ENCODE results near the gene MRPL23.
A peak's percentile ranks its signal among the peaks of the same experiment; 100 is the strongest.

Gene MRPL23

DNA sequence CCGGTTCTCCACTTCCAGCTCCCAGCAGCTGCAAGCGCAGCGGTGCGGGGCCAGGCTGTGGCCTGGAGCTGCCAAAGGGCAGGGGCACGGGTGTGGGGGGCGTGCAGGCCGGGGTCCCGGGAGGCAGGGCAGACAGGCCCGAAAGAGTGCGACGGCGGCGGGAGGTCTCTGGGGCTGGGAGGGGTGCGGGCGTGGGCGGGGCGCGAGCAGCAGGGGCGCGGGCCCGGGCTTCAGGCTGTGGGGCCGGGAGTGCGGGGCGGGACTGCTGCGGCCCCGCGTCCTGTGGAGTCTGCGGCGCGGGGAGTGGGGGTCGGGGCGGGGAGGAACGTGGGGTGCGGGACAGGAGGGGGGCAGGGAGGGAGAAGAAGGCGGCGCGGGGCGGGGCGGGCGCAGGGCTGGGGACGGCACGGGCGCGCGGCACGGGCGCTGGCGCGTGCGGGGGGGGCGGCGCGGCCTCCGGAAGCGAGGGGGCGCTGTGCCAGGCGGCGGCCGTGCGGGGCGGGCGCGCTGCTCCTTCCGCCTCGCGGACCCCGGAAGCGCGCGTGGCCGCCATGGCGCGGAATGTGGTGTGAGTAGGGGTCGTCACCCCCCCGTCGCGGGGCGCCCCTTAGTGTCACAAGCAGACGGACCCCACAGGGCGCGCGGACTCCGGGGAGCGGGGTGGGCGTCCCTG lies at the start of gene MRPL23:
MRPL23 (plus strand) TSS at position 521 of the 673 bp plus-strand sequence; CDS start at position 552, 31 bp downstream.
- peak; percentile 34 for DNase-seq

DNA sequence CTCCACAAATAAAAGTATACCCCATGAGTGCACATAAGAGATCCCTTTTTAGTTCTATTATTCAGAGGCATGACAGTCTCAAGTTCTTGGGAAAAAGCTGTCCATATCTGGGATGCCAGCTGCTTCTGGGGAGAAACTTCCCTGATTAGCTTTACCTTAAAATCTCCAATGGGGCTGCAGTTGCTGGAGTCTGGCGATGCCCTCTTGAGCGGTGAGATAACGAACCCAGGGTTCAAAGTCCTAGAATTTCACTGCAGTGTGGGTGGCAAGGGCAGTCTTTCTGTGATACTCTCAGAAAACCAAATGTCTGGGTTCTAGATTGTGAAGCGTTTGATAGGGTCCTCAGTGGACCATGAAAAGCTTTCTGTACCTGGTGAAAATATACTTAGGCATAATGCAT lies 48.0 kb upstream of the MRPL23 start:
- no peak for DNase-seq

DNA sequence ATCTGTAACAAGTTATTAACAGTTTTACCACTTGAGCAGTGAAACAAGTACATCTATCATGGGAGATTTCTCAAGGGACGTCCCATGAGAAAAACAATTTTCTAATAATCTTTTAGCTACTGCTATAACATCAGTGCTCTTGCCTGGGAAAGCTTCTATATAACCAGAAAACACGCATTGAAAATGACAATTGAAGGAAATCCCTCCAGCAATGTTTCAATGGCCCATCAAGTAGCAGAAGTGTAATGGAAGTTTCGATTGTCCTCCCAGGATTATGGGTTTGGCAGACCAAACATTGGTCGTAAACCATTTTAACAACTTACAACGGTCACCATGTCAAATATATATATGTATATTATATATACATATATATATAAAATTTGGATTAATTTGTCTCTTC lies 47.4 kb upstream of the MRPL23 start:
- no peak for DNase-seq

DNA sequence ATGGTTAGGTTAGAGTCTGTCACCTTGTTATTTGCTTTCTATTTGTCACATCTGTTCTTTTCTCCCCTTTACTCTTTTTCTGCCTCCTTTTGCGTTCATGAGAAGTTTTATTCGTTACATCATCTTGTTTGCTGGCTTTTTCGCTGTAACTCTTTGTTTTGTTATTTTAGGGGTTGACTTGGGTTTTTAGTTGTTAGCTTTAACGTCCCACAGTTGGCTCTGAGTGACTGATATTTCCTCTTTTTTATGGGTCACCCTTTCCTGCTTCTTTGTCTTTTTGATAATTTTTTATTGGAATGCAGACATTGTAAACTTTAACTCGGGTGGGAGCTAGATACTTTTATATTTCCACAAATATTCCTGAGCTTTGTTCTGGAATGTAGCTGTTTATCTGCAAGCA lies 41.0 kb upstream of the MRPL23 start:
- no peak for DNase-seq

DNA sequence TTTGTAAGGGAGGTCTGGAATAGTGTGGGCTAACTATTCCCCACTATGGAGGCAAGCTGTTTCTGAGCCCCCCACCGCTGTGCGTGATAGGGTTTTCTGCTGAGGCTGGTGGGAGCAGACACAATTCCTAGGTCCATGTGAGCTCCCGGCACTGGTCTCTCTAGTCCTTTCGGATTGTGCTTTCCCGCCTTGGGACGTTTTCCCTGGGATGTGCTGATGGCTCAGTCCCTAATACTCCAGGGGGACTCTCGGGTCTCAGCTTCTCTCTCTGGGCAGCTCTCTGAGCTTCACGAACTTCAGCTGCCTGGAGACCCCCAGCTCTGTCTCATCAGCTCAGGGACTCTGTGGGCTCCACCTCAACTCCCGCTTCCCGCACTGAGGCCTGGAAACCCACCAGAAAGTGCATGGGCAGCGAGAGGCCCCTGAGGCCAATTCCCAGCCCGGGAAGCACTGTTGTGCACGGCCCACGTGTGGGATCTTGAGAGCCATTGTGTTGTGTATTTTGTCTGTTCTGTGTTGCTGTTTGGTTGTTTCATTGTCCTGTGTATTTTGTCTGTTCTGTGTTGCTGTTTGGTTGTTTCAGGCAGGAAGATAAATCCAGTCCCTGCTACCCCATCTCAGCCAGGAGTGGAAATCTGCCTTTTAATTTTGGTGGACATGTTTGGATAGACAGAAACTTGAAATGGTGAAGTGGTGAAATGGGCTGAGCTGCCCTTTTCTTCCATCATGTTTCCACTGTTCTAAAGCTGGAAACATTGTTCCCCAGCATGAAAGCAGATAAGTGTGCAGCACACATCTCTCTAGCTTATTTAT lies 40.3 kb upstream of the MRPL23 start:
- DNase-seq, result no peak

DNA sequence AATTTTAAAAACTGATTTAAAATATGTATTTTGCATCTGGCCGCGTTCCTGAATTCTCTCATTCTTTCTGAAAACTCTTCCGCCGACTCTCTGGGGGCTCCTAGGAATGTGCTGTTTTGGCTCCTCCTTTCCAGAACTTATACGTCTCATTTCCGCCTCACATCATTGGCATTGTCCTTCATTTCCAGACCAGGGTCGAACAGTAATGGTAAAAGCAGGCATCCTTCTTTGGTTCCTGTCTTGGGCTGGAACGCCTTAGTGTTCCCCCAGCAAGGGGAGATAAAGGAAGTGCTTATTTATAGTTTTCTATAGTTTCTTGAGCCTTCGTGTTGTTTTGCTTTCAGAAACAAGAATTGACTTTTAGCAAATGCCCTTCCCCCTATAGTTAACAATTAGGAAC lies 38.5 kb upstream of the MRPL23 start:
- DNase-seq, result no peak

DNA sequence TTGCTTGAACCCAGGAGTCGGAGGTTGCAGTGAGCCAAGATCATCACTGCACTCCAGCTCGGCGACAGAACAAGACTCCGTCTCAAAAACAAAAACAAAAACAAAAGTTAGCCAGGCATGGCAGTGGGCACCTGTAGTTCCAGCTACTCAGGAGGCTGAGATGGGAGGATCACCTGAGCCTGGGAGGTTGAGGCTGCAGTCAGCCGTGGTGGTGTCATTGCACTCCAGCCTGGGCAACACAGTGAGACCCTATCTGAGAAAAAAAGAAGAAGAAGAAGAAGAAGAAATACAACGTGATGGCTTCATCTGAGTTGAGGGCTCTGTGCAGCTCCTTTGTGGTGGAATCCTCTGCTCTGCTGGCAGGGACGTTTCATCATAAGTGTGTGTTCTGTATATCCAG lies 37.6 kb upstream of the MRPL23 start:
- no peak for DNase-seq

DNA sequence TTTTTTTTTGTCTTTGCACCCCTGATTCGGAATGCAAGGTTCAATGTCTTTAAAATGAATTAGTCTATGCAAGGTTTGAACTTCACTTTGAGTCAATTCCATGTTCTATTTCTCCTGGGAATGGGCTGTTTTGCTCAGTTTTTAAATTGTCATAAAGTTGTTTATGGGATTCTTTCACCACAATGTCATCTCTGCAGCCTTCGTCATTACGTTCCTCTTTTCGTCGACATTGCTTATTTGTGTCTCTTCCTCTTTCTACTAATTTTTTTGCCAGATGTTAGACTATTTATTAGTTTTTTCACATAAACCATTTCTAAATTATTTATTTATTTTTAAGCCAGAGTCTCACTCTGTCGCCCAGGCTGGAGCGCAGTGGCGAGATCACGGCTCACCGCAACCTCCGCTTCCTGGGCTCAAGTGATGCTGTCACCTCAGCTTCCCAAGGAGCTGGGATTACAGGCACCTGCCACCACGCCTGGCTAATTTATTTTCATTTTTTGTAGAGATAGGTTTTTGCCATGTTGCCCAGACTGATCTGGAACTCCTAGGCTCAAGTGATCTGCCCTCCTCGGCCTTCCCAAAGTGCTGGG lies 34.7 kb upstream of the MRPL23 start:
- no peak for DNase-seq

DNA sequence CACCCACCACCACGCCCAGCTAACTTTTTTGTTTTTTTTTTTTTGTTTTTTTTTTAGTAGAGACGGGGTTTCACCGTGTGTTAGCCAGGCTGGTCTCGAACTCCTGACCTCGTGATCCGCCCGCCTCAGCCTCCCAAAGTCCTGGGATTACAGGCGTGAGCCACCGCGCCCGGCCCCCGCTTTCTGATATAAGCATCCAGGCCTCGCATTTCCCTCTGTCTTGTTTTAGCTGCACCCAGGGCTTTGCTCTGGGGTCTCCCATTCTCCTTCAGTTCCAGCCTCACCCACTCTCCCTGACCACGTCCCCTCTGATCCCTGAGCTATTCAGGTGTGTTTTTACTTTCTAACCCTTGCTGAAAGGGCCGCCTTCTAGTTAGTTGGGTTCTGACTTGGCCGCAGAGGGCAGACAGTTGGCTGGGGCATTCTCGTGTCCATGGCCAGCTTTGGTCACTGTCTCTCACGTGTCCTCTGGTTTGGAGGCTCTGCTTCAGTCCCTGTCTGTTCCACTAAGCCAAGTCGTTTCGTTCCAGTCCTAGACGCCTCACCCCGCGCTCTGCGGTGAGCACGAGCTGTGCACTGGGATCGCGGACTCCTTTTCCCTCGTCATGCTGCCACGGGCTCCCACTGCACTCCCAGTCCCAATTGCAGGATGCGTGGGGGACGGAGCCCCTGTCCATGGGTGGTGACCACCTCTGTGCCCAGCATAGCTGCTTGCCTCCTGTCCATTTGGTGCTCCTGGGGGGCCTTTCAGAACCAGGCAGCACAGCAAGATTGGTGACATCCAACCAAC lies 33.7 kb upstream of the MRPL23 start:
- no peak for DNase-seq

DNA sequence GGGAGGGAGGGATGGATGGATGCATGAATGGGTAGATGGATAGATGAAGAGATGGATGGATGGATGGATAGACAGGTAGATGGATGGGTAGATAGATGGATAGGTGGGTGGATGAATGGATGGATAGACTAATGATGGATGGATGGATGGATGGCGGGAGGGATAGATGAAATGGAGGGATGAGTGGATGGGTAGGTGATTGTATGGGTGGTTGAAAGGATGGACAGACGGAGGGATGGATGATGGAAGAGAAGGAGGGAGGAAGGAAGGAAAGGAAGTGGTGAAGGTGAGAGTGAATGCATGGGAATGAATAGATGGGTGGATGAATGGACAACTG lies 31.4 kb upstream of the MRPL23 start:
- DNase-seq, result no peak

DNA sequence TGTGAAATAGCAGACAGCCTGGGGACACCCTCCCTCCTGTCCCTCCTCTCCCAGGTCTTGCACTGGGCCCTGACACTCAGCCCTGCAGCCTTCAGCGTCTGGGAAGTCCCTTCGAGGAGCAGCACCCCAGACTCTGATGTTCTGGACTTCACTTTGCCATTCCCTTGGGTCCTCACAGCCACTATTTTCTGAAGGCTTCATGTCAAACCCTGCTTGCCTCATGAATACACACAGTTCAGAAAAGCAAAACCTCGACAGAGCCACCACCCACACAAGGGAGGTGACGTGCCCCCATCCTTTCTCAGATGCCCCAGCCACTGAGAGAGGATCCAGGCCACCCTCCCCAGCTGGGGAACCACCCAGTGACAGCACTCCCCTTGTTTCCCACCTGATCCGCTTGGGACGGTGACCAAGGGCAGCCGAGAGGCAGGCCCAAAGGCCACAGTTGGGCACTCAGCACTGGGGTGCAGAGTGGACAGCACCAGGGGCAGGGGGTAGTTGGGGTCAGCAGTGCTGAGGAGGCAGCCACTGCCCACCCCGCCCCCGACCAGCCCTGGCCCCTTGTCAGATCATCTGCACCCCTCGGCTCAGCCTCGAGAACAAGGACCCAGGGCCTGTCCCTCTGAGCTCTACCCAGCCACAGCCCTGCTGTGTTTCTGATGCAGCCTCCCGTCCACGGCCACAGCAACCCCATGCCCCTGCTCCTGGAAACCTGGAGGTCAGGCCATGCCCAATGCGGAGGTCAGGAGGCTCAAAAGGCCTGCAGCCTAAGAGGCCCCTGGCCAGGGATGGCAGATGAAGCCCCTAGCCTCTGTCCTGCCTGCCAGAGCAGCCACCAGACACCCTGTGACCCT lies 30.8 kb upstream of the MRPL23 start:
- peak; percentile 9 for DNase-seq

DNA sequence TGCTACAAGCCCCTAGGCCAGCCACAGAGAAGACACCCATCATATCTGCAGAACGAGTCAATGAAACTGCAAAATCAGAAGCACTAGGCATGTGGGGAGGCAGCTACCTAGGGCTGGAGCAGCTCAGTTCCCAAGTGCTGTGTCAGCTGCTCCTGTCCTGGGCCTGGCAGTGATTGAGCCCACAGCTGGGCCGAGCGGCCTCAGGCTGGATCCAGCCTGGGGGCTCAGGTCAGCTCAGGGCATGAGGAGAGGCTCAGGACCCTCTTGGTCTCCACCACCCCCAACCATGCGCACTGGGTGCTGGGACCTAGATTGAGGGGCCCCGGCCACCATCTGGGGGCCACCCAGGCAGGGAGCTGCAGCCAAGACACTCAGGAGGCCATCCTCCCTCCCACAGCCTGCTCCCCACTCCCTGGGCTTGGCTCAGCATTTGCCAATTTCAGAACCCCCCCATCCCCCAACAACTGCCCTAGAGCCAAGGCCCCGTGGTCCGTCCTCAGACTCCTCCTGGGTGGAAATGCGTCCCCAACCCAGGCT lies 30.1 kb upstream of the MRPL23 start:
- DNase-seq, result no peak

DNA sequence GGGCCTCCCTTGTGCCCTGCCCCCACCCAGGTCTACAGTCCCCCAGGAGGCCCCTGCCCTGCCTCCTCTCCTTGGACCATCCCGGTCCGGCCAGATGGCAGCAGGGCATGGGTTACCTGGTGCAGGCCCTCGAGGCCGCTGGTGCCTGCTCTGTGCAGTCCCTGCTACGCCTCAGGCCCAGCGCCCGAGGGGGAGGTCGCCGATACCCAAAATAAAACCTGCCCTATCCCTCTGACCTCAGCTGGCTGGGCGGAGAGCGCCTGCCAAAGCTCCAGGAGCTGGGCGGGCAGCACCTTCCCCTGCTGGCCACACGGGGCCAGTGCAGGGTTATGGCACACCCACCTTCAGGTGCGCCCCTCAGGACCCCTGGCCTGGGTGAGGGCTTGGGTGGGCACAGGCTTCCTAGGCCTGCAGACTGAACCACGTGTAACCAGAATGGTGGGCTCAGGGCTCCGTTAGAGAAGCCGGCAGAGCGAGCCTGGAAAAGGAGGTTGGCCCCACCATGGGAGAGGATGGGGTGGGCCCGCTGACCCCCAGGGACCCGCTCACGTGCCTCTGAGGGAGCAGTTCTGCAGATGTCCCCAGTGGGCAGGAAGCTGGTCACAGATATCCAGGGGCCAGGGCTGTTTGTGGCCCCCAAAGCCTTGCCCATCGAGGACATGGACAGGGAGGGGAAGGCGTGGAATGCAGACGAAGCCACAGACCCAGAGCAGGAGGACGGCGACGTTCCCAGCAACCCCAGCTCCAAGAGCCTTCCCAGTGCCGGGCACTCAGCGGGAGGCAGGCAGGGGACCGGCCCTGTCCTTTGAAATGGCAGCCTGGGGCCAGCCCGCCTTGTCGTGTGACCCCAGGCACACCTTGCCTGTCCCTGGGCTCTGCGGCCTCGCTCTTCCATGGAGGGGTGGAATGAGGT lies 29.4 kb upstream of the MRPL23 start:
- DNase-seq, result no peak

DNA sequence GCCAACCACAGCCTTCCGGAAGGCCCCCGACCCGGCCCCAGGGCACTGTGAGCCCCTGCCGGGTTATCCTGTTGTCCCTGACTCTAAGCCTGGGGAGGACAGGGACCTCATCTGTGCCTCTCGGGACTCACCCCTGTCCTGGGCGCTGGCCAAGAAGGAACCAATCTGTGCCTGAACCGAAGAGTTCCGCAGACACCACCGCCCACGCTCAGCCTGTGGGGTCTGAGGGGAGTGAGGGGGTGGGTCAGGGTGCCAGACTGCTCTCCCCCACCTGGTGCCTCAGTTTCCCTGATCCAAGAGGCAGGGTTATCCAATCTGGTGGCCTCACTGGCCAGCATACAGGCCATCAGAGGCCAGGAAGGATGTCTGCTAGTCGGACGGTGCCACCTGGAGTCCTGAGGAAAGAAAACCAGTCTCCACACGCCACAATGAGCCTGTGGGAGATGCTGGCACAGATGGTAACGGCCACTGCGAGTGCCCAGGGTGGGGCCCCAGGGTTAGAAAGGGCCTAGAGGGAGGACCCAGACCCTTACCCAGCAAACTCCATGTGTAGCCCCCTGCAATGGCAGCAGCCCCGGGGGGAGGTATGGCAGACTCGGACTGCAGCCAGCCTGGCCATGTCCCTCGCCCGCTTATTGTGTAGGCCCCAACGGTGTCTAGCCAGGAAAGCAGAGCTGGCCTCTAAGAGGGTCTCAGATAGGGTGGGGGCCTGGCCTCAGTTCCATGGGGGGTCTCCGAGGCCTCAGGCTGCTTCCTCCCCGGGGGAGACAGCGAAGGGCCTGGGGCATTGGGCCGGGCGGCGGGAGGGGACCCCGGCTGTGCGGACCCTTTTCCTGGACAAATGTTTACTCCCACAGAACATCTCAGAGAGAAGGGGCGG lies 28.5 kb upstream of the MRPL23 start:
- no peak for DNase-seq

DNA sequence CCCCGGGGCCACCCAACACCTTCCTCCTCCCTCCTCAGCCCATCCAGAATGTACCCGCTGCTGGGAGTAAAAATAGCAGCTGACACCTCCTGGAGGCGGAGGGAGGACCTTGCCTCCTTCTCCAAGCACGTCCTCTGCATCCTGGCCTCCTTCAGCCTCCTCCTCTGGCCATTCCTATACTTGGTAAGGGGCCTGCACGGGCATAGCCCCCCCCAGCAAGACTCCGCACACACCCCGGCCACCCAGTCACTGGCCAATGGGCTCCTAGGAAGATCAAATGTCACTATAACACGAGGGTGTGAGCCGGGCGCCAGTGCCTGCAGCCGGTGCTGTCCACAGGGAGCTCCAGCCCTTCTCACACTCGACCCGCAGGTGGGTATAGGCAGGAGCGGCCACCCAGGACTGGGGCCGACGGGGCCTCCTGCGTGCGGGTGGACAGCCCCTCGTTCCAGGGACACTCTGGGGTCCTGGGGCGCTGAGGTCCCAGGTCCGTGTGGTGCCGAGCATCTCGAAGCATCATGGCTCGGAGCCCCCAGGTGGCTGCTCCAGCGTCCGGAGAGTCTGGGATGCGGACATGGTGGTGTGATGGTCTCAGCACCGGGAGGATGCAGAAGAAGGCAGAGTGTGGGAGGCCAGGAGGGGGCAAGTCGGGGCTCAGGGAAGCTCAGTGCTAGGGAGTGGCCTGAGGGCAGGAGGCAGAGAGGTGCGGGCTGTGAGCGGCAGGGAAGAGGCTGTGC lies 27.6 kb upstream of the MRPL23 start, which contains the start of gene TNNT3:
TNNT3 (plus strand) TSS at position 313 of the 737 bp plus-strand sequence. CDS start 3,172 bp downstream, outside the sequence.
- DNase-seq, result no peak

DNA sequence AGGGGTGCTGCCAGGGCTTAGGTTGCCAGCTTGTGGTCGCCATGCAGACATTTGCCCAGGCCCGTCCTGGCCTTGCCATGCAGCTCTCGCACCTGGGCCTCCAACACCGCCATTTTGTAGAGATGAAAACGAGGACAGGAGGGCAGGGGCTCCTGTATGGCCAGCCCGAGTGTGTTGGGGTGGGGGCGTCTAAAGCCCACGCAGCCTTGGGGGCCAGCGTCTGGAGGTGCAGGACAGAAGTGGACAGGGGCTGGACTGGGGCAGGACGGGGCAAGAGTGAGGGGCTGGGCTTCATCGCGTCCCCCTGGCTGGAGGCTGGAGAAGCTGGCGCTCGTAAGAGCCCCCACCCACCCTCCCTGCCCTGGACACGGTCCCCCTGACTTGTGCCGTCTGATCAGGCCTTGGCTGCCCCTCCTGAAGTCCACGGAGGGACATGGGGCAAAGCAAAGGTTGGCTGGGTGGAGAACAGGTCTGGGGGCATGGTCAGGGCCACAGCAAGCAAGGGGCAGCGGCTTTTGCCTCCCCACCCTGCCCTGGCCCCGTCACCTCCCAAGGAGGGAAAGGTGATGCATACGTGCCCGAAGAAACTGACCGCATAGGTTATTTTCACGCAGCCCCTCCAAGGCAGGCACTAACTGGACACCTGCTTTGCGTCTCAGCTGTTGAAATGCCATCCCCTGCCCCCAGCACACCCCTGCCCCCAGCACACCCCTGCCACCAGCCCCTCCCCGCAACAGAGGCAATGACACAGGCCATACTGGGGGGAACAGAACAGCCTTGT lies 26.8 kb upstream of the MRPL23 start:
- no peak for DNase-seq

DNA sequence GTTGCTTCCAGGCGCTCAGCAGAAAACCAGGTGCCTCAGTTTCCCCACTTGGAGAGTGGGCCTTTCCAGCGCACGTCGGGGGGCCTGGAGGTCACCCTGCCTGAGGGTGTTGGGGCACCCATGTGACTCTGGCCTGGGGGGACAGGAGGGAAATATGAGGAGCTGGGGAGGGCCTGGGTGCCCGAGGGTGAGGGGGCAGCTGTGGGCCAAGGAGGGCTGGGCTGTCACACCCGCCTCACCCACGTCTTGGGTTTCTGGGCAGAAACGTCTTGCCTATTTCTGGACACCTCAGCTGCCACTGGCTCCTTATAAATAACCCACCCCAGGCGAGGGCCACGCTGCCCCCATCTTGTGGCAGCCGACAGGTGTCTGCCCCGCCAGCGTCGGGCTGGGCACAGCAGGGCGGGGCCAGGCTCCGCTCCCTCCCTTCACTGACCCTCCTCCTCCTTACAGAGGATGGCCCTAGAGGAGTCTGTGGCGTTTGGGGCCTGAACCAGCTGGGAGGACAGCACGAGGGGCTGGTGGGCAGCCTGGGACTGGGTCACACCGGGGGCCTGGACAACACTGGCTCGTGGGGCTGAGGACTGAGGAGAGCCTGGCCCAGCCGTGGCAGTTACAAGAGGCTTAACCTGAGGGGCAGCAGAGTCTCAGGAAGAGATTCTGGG lies 26.1 kb upstream of the MRPL23 start:
- no peak for DNase-seq

Data from activated naive CD4-positive, alpha-beta T cell treated with Interleukin-2 at 50 U/mL for 16 hours (primary cell).